ENCODE measurements around the gene TCF7L1.
"Not testable (repeated sequence)": the region's sequence is repeated elsewhere in the genome, so short reads cannot be mapped to it uniquely, and the experiment has no call there.

Gene TCF7L1

GRCh38 chr2:85132834-85133637 lies at the start of gene TCF7L1:
TSS of gene TCF7L1 (plus strand) at chr2:85133392. CDS start at chr2:85133685, 293 bp downstream.
- DNase-seq (ENCODE audit: low spot score): peak; percentile 94

- DNase-seq (ENCODE audit: low spot score): no peak
Measured at GRCh38 chr2:85085563-85085962, 47.6 kb upstream of the TCF7L1 start.

- DNase-seq (ENCODE audit: low spot score): no peak
Measured at GRCh38 chr2:85087541-85087940, 45.7 kb upstream of the TCF7L1 start.

- DNase-seq (ENCODE audit: low spot score): no peak
Measured at GRCh38 chr2:85088921-85089320, 44.3 kb upstream of the TCF7L1 start.

- no peak for DNase-seq (ENCODE audit: low spot score)
Measured at GRCh38 chr2:85089585-85089984, 43.6 kb upstream of the TCF7L1 start.

GRCh38 chr2:85091838-85092237 lies 41.4 kb upstream of the TCF7L1 start:
- DNase-seq (ENCODE audit: low spot score): no peak

- DNase-seq (ENCODE audit: low spot score): no peak
Measured at GRCh38 chr2:85095094-85095493, 38.1 kb upstream of the TCF7L1 start.

GRCh38 chr2:85096616-85097015 lies 36.6 kb upstream of the TCF7L1 start:
- no peak for DNase-seq (ENCODE audit: low spot score)

- DNase-seq (ENCODE audit: low spot score): no peak
Measured at GRCh38 chr2:85104228-85104627, 29.0 kb upstream of the TCF7L1 start.

- no peak for DNase-seq (ENCODE audit: low spot score)
Measured at GRCh38 chr2:85106489-85107180, 26.6 kb upstream of the TCF7L1 start.

GRCh38 chr2:85110991-85111560 lies 22.1 kb upstream of the TCF7L1 start:
- no peak for DNase-seq (ENCODE audit: low spot score)

- DNase-seq (ENCODE audit: low spot score): no peak
Measured at GRCh38 chr2:85111819-85112281, 21.3 kb upstream of the TCF7L1 start.

- no peak for DNase-seq (ENCODE audit: low spot score)
Measured at GRCh38 chr2:85112906-85113625, 20.1 kb upstream of the TCF7L1 start.

- no peak for DNase-seq (ENCODE audit: low spot score)
Measured at GRCh38 chr2:85114586-85115330, 18.4 kb upstream of the TCF7L1 start.

GRCh38 chr2:85116207-85116606 lies 17.0 kb upstream of the TCF7L1 start:
- no peak for DNase-seq (ENCODE audit: low spot score)

GRCh38 chr2:85119900-85120299 lies 13.3 kb upstream of the TCF7L1 start:
- no peak for DNase-seq (ENCODE audit: low spot score)

GRCh38 chr2:85120363-85120762 lies 12.8 kb upstream of the TCF7L1 start:
- no peak for DNase-seq (ENCODE audit: low spot score)

- DNase-seq (ENCODE audit: low spot score): not testable (repeated sequence)
Measured at GRCh38 chr2:85126462-85126861, 6.7 kb upstream of the TCF7L1 start.

- DNase-seq (ENCODE audit: low spot score): no peak
Measured at GRCh38 chr2:85129861-85130260, 3.3 kb upstream of the TCF7L1 start.

GRCh38 chr2:85130407-85130806 lies 2.8 kb upstream of the TCF7L1 start:
- no peak for DNase-seq (ENCODE audit: low spot score)

- DNase-seq (ENCODE audit: low spot score): peak; percentile 49
Measured at GRCh38 chr2:85131116-85131515, 2.1 kb upstream of the TCF7L1 start.

GRCh38 chr2:85132397-85132796 lies 795 bp upstream of the TCF7L1 start:
- DNase-seq (ENCODE audit: low spot score): peak; percentile 37

Data from HuH-7 (cell line).